Activated T-helper 17 cell treated with anti-CD3 and anti-CD28 coated beads, Interleukin-2, amount 50 U/mL, for 72 hours (primary cell): ENCODE measurements around the gene TRPV5. TPM values are rescaled to one million over a fixed set of nuclear protein-coding genes. Genes with fewer than 3 reads are reported as not detected.
A peak's percentile ranks its signal among the peaks of the same experiment; 100 is the strongest.
"Not testable (repeated sequence)": the region's sequence is repeated elsewhere in the genome, so short reads cannot be mapped to it uniquely, and the experiment has no call there.

Experiments used
- ATAC-seq: fragments of 150-1000 bp; cut with Tn5 transposase; replicated peaks from 2 replicates; pipeline ENCODE4 v1.10.0; 2021; ENCODE audit warnings: mild to moderate bottlenecking, moderate library complexity
- H3K27ac Mint-ChIP-seq: one replicate; pipeline ENCODE4 v1.8.0; 2022; ENCODE audit warnings: mixed read lengths
- H3K27me3 Mint-ChIP-seq: one replicate; pipeline ENCODE4 v1.8.0; 2022; ENCODE audit warnings: mixed read lengths
- H3K36me3 Mint-ChIP-seq: one replicate; pipeline ENCODE4 v1.8.0; 2022; ENCODE audit warnings: low read depth, mild to moderate bottlenecking, mixed read lengths
- H3K4me1 Mint-ChIP-seq: one replicate; pipeline ENCODE4 v1.8.0; 2022; ENCODE audit warnings: mixed read lengths
- H3K4me3 Mint-ChIP-seq: one replicate; pipeline ENCODE4 v1.8.0; 2022; ENCODE audit warnings: mild to moderate bottlenecking, mixed read lengths
- H3K9me3 Mint-ChIP-seq: one replicate; pipeline ENCODE4 v1.8.0; 2022; ENCODE audit warnings: mixed read lengths
- total RNA-seq, 2 donors: library from RNA; stranded (reverse); gene quantifications; one replicate each; pipeline ENCODE4 v1.2.3, GENCODE V29; 2022

Gene TRPV5
- total RNA-seq, result under 1 TPM in 1 of 2 donors, not detected in 1; 0.13 TPM

DNA sequence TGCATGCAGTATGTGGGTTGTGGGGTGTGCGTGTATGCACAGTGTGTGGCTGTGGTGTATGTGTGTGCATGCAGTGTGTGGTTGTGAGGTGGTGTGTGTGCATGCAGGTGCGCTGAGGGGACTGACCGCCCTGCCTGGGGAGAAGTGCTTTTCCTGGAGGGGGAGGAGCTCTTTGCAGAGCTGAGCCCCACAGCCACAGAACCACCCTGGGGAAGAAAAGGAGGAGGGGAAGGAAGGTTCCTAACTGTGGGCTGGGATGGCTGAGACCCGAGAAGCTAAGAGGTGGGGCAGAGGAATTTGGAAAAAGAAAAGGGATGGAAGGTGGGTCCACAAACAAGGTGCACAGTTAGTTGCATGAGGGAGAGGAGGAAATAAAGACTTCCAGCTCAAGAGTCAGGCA lies at the start of gene TRPV5:
Gene TRPV5, minus strand, starts transcription at position 123 of the 400 bp plus-strand sequence. CDS start 287 bp downstream, outside the sequence.
- no peak for ATAC-seq
- no peaks in the 10 kb centered on the region for H3K9me3 Mint-ChIP-seq
- no peaks in the 10 kb centered on the region for H3K36me3 Mint-ChIP-seq
- no peak within 1 kb of the TSS for H3K27ac Mint-ChIP-seq
- H3K4me1 Mint-ChIP-seq, result peaks cover 1% of the 10 kb centered on the region
- no peaks in the 10 kb centered on the region for H3K27me3 Mint-ChIP-seq
- H3K4me3 Mint-ChIP-seq, result no peak within 1 kb of the TSS

- ATAC-seq, H3K4me3 Mint-ChIP-seq, H3K4me1 Mint-ChIP-seq, H3K27ac Mint-ChIP-seq, H3K27me3 Mint-ChIP-seq, H3K36me3 Mint-ChIP-seq, H3K9me3 Mint-ChIP-seq: not testable (repeated sequence)
Measured at GRCh38 chr7:142978402-142978801, 44.9 kb upstream of the TRPV5 start.

GRCh38 chr7:142974626-142975025 lies 41.1 kb upstream of the TRPV5 start:
- Mint-ChIP-seq H3K27ac (no peak overlapping the region), H3K27me3 (peaks cover 20% of the 10 kb centered on the region), H3K36me3 (no peaks in the 10 kb centered on the region), H3K4me3 (no peak overlapping the region), H3K4me1 (no peaks in the 10 kb centered on the region), H3K9me3 (no peaks in the 10 kb centered on the region)
- ATAC-seq, result peak; percentile 56

DNA sequence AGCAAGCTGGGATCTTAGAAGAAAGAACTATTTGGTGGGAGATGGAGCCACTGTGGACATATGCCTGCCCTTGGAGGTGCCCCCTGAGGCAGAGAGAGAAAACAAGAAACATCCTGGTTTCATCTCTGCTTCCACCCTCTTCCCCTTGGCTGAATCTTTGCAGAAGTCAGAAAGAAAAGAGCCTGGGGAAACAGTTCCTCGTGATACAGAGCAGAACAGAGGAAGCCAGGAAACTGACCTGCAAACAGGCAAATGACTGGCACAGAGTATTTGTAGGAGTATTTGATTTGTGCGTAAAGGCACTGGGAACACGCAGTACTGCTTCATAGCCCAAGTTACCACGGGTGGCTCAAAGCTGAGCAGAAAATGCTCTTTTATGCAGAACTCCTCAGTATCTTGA lies 35.6 kb upstream of the TRPV5 start:
- Mint-ChIP-seq H3K36me3 (no peaks in the 10 kb centered on the region), H3K4me3 (no peak overlapping the region), H3K4me1 (no peaks in the 10 kb centered on the region), H3K27me3 (peaks cover 50% of the 10 kb centered on the region), H3K9me3 (no peaks in the 10 kb centered on the region), H3K27ac (no peak overlapping the region)
- no peak for ATAC-seq

- Mint-ChIP-seq H3K36me3 (no peaks in the 10 kb centered on the region), H3K9me3 (no peaks in the 10 kb centered on the region), H3K27ac (no peak overlapping the region), H3K4me3 (no peak overlapping the region), H3K27me3 (peaks cover 57% of the 10 kb centered on the region), H3K4me1 (no peaks in the 10 kb centered on the region)
- ATAC-seq, result no peak
Measured at GRCh38 chr7:142968229-142968628, 34.7 kb upstream of the TRPV5 start.

GRCh38 chr7:142964502-142965246 lies 31.1 kb upstream of the TRPV5 start:
- Mint-ChIP-seq H3K9me3 (no peaks in the 10 kb centered on the region), H3K27ac (no peak overlapping the region), H3K4me1 (no peaks in the 10 kb centered on the region), H3K27me3 (peaks cover 51% of the 10 kb centered on the region), H3K4me3 (no peak overlapping the region), H3K36me3 (no peaks in the 10 kb centered on the region)
- ATAC-seq, result no peak

DNA sequence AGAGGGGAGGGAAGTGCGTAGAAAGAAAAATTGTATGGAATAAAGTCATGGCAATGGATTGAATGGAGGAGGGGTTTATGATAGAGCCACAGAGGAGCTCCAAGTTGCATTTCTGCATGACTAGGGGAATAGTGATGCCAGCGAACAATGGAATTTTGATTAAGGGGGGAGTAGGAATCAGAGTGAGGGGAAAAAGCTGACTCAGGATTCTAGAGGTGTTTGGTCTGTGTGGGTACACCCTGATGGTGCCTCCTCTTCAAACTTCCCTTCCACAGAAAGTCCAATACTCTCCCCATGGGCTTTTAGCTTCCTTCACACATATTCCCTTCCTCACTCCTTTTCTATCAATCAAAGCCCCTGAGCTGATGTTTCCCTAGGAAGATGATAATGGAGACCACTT lies 30.4 kb upstream of the TRPV5 start:
- H3K27ac Mint-ChIP-seq, result no peak overlapping the region
- H3K27me3 Mint-ChIP-seq, result peaks cover 54% of the 10 kb centered on the region
- H3K36me3 Mint-ChIP-seq, result no peaks in the 10 kb centered on the region
- no peaks in the 10 kb centered on the region for H3K9me3 Mint-ChIP-seq
- ATAC-seq, result no peak
- no peak overlapping the region for H3K4me3 Mint-ChIP-seq
- no peaks in the 10 kb centered on the region for H3K4me1 Mint-ChIP-seq

- Mint-ChIP-seq H3K27me3 (peaks cover 46% of the 10 kb centered on the region), H3K4me1 (no peaks in the 10 kb centered on the region), H3K36me3 (no peaks in the 10 kb centered on the region), H3K9me3 (no peaks in the 10 kb centered on the region), H3K27ac (no peak overlapping the region), H3K4me3 (no peak overlapping the region)
- no peak for ATAC-seq
Measured at GRCh38 chr7:142962991-142963390, 29.4 kb upstream of the TRPV5 start.

GRCh38 chr7:142961973-142962926 lies 28.7 kb upstream of the TRPV5 start, which contains the start of gene KEL:
KEL (minus strand) TSS chr7:142962363; CDS start chr7:142962206, 157 bp downstream.
- Mint-ChIP-seq H3K4me1 (no peaks in the 10 kb centered on the region), H3K36me3 (no peaks in the 10 kb centered on the region), H3K4me3 (no peak within 1 kb of the TSS), H3K27ac (no peak within 1 kb of the TSS), H3K27me3 (peaks cover 40% of the 10 kb centered on the region), H3K9me3 (no peaks in the 10 kb centered on the region)
- ATAC-seq, result no peak

GRCh38 chr7:142961595-142961972 lies 28.0 kb upstream of the TRPV5 start:
- H3K27ac Mint-ChIP-seq, result no peak overlapping the region
- H3K4me3 Mint-ChIP-seq, result no peak overlapping the region
- H3K4me1 Mint-ChIP-seq, result no peaks in the 10 kb centered on the region
- no peaks in the 10 kb centered on the region for H3K36me3 Mint-ChIP-seq
- no peaks in the 10 kb centered on the region for H3K9me3 Mint-ChIP-seq
- H3K27me3 Mint-ChIP-seq, result peaks cover 36% of the 10 kb centered on the region
- ATAC-seq, result no peak

- Mint-ChIP-seq H3K9me3 (peaks cover 2% of the 10 kb centered on the region), H3K27me3 (peaks cover 36% of the 10 kb centered on the region), H3K4me1 (no peaks in the 10 kb centered on the region), H3K4me3 (no peak overlapping the region), H3K36me3 (no peaks in the 10 kb centered on the region), H3K27ac (no peak overlapping the region)
- ATAC-seq, result no peak
Measured at GRCh38 chr7:142960955-142961512, 27.5 kb upstream of the TRPV5 start.

DNA sequence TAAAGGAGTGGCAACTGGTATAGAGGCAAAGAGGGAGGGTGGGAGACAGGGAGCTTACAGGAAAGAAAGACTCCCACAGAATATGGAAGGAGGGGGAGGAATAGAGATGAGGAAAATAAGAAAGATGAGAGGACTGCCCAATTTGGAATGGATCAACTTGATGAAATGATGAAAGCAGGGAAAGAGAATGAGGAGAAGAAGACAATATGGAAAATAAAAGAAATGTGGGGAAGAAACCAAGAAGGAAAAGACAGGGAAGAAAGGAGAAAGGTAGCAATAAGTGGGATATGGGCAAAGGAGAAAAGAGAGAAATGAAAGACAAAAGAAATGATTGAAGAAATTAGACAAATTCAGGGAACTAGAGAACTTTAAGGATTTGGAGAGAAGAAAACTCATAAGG lies 25.7 kb upstream of the TRPV5 start:
- no peak for ATAC-seq
- Mint-ChIP-seq H3K4me1 (no peaks in the 10 kb centered on the region), H3K27ac (no peak overlapping the region), H3K4me3 (no peak overlapping the region), H3K9me3 (peaks cover 13% of the 10 kb centered on the region), H3K27me3 (peaks cover 29% of the 10 kb centered on the region), H3K36me3 (no peaks in the 10 kb centered on the region)

GRCh38 chr7:142957723-142958122 lies 24.2 kb upstream of the TRPV5 start:
- Mint-ChIP-seq H3K4me3 (no peak overlapping the region), H3K9me3 (peaks cover 19% of the 10 kb centered on the region), H3K36me3 (no peaks in the 10 kb centered on the region), H3K27ac (no peak overlapping the region), H3K4me1 (no peaks in the 10 kb centered on the region), H3K27me3 (peaks cover 18% of the 10 kb centered on the region)
- ATAC-seq, result no peak

- Mint-ChIP-seq H3K4me1 (no peaks in the 10 kb centered on the region), H3K27ac (no peak overlapping the region), H3K9me3 (peaks cover 19% of the 10 kb centered on the region), H3K27me3 (peaks cover 18% of the 10 kb centered on the region), H3K4me3 (no peak overlapping the region), H3K36me3 (no peaks in the 10 kb centered on the region)
- no peak for ATAC-seq
Measured at GRCh38 chr7:142956951-142957623, 23.5 kb upstream of the TRPV5 start.
